H1 (cell line): Measurements from ENCODE around the gene SNAP25. TPM values are rescaled to one million over a fixed set of nuclear protein-coding genes. Genes with fewer than 3 reads are reported as not detected.

Experiments used
- CBX5 ChIP-seq: fragments of 300-800, 300-1000 bp; sonication (generic); IDR thresholded peaks from 2 replicates; pipeline ENCODE4 v1.7.1; 2016; ENCODE audit warnings: antibody characterized with exemption, low read length, low read depth
- POLR2A ChIP-seq, 2 experiments: IDR thresholded peaks; 1 replicate in 1 of 2; 2 replicates in 1 of 2; pipeline ENCODE4 v1.6.1; 2011; ENCODE audit warnings: low read depth in 2 of 2, low read length in 2 of 2, mild to moderate bottlenecking in 2 of 2; ENCODE audit errors: control extremely low read depth in 1 of 2
- RFX5 ChIP-seq: IDR thresholded peaks from 2 replicates; pipeline ENCODE4 v1.6.1; 2011; ENCODE audit warnings: low read depth, low read length, improper control_type of control experiment, borderline replicate concordance
- SIX5 ChIP-seq: IDR thresholded peaks from 2 replicates; pipeline ENCODE4 v1.6.1; 2011; ENCODE audit warnings: mild to moderate bottlenecking, low read depth, low read length
- TBP ChIP-seq: IDR thresholded peaks from 2 replicates; pipeline ENCODE4 v1.6.1; 2011; ENCODE audit warnings: low read depth, low read length, improper control_type of control experiment
- TCF12 ChIP-seq: IDR thresholded peaks from 2 replicates; pipeline ENCODE4 v1.6.1; 2011; ENCODE audit warnings: low read depth, mild to moderate bottlenecking, low read length
- polyA plus RNA-seq, 7 experiments: library from polyadenylated mRNA; depleted of rRNA in 3 of 7; stranded (reverse) in 5 of 7; unstranded in 2 of 7; fragments of >200 nt in 5 of 7; fragments of 200-250 nt in 2 of 7; gene quantifications; 1 replicate in 5 of 7; 2 replicates in 1 of 7; 4 replicates in 1 of 7; pipeline versions ENCODE4 v1.2.1 to v1.2.3, GENCODE V29; 2011 to 2013; ENCODE audit warnings: missing spikeins in 2 of 7, mixed read lengths in 2 of 7
- total RNA-seq: library from RNA; stranded (reverse); fragmentation: NEBNext Ultra II Directional; extraction: Animal tissue kit (Norgen Biotek cat#: 25700); gene quantifications from 2 replicates; pipeline ENCODE4 v1.2.1, GENCODE V29; 2021
- TF ChIP-seq, protein P1 (sequence below): IDR thresholded peaks from 2 replicates; pipeline ENCODE4 v1.6.1; 2012; ENCODE audit warnings: low read length, inconsistent platforms

Gene SNAP25
- total and polyA plus RNA-seq, 2 of the 8 experiments (the other 6 are each of a cell fraction or from before 2014, with no cell fraction given) = 0.51 to 0.52 TPM

DNA sequence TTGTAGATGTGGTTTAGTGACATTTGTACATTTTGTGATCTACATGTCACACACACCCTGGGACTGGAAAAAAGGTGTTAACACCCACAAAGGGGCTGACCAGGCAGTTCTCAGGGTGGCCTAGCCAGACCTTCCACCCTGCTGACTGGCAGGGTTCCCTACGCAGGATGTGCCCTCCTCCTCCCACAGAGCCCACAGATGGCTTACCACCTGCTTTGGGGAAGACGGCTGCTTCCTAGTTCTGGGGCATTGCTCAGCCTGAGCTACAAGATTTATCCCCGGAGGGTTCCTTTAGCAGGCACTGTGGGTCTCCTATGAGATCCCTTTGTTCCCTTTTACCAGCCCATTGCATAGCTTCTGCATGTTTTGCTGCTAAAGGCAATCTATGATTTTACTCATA, 35.1 kb downstream of the SNAP25 start (continued):
- TF ChIP-seq TCF12 = no peak
- TF ChIP-seq RFX5 = no peak
- no peak for TF ChIP-seq POLR2A (IDR thresholded peaks at IDR 0.05; ENCODE audit: control extremely low read depth in 1 of 2, low read depth in 2 of 2, low read length in 2 of 2)
- TF ChIP-seq CBX5 = no peak
- TF ChIP-seq SIX5 = no peak
- TF ChIP-seq, protein P1, sequence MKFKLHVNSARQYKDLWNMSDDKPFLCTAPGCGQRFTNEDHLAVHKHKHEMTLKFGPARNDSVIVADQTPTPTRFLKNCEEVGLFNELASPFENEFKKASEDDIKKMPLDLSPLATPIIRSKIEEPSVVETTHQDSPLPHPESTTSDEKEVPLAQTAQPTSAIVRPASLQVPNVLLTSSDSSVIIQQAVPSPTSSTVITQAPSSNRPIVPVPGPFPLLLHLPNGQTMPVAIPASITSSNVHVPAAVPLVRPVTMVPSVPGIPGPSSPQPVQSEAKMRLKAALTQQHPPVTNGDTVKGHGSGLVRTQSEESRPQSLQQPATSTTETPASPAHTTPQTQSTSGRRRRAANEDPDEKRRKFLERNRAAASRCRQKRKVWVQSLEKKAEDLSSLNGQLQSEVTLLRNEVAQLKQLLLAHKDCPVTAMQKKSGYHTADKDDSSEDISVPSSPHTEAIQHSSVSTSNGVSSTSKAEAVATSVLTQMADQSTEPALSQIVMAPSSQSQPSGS = no peak
- TF ChIP-seq TBP = no peak
